Stimulated activated CD4-positive, alpha-beta T cell treated with anti-CD3 and anti-CD28 coated beads, Interleukin-4, amount 100 ng/mL, for 24 hours (primary cell): Measurements from ENCODE around the gene ARAP2.

ENCODE experiments used
- DNase-seq: peaks from one replicate; pipeline ENCODE4 v3.0.0-alpha.2; 2020

ARAP2 gene

DNA sequence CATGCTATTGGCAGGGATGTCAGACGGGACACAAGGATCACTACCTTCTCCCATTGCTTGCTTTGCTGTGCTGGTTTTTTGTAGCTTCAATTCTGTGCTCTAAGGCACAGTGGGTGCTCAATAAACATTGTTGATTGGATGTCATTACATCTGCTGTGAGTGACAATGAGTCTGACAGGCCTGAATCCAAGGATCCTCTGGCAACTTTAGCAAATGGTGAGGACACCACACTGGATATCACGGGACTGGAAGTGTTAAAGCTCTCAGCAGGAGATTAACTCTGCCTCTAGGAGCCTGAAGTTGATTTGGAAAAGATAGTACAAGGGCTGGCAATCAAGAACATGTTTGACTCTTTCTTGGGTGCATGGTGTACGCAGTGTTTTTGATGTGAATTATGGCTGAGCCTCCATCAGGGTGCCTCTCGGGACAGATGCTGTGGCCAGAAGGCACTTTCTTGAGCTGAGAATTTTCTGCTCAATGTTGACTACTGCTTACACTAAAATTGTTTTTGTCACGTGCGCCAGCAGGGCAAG is 217.9 kb downstream of the ARAP2 start:
- no peak for DNase-seq

DNA sequence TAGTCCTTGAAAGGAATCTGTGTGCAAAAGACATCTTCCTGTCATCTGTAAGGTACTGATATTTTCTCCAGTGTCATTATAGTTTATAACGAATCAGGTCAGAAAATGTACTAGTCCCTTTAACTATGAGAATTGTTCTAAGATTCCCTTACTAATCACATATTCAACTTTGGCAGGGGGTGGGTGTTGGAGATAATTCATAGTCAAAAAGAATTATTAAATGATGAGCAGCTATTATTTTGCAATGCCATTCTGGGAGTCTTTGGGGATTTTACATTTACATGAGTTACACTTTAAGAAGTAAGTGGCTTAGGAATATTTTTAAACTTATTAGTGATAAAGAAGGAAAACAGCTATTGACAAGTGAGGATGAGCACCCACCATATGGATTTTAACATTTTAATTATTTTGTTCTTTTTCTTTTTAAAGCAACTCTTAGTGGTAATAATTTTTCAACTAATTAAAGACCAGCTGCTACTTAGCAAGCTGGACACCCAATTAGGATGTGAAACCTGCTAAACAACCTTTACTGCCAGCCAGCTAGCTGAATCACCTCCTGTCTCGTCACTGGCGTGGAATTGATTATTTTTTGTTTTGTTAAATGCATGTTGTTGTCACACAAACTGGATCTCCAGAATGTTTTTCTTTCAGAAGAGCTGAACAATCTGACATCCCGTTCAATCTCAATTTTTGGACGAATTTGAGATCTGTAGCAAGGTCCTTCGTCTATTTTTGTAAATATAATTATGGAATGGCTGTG is 219.2 kb downstream of the ARAP2 start:
- DNase-seq = no peak

DNA sequence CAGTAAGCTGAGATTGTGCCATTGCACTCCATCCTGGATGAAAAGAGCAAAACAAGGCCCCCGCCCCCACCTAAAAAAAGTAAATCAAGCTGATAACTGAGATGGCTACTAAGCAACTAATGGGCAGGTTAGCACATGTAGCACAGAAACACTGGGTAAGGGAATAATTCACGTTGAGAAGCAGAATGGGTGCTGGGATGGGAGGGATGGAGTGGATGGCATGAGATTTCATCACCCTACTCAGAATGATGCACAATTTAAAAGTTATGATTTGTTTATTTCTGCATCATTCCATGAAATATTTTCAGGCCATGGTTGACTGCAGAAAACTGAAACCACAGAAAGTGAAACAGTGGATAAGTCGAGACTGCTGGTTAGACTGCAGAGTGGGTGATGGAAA is 224.0 kb downstream of the ARAP2 start:
- DNase-seq = no peak
